HG03066 (cell line): ENCODE data around the gene ZSWIM7.
"Not testable (repeated sequence)": the region's sequence is repeated elsewhere in the genome, so short reads cannot be mapped to it uniquely, and the experiment has no call there.

Source experiments
- ATAC-seq: cut with Tn5 transposase; IDR thresholded peaks from one replicate; pipeline ENCODE4 v1.9.1; 2021; ENCODE audit warnings: low read depth; ENCODE audit not compliant: unreplicated experiment

The ZSWIM7 gene

GRCh38 chr17:15958484-15958854, 41.0 kb downstream of the ZSWIM7 start:
- ATAC-seq = no peak

GRCh38 chr17:15957608-15958307, 41.7 kb downstream of the ZSWIM7 start:
- no peak for ATAC-seq

- no peak for ATAC-seq
Measured at GRCh38 chr17:15957206-15957605, 42.3 kb downstream of the ZSWIM7 start.

- ATAC-seq = no peak
Measured at GRCh38 chr17:15955793-15956541, 43.5 kb downstream of the ZSWIM7 start.

- ATAC-seq = no peak
Measured at GRCh38 chr17:15954222-15954621, 45.3 kb downstream of the ZSWIM7 start.

GRCh38 chr17:15952916-15953790, 46.4 kb downstream of the ZSWIM7 start:
- ATAC-seq = no peak

- no peak for ATAC-seq
Measured at GRCh38 chr17:15952048-15952532, 47.4 kb downstream of the ZSWIM7 start.

- ATAC-seq = no peak
Measured at GRCh38 chr17:15951368-15952047, 48.0 kb downstream of the ZSWIM7 start.

GRCh38 chr17:15947976-15948752, 51.3 kb downstream of the ZSWIM7 start:
- no peak for ATAC-seq

- no peak for ATAC-seq
Measured at GRCh38 chr17:15947271-15947670, 52.2 kb downstream of the ZSWIM7 start.

- ATAC-seq = no peak
Measured at GRCh38 chr17:15946611-15947120, 52.8 kb downstream of the ZSWIM7 start.

- no peak for ATAC-seq
Measured at GRCh38 chr17:15945527-15946191, 53.8 kb downstream of the ZSWIM7 start.

- no peak for ATAC-seq
Measured at GRCh38 chr17:15944759-15945526, 54.6 kb downstream of the ZSWIM7 start, which contains the start of gene ADORA2B. ADORA2B (plus strand) TSS chr17:15945130; CDS start chr17:15945249, 119 bp downstream.

GRCh38 chr17:15943971-15944758, 55.3 kb downstream of the ZSWIM7 start:
- no peak for ATAC-seq

GRCh38 chr17:15942207-15942833, 57.2 kb downstream of the ZSWIM7 start:
- no peak for ATAC-seq

- ATAC-seq = no peak
Measured at GRCh38 chr17:15941781-15942180, 57.7 kb downstream of the ZSWIM7 start.

GRCh38 chr17:15936481-15936880, 63.0 kb downstream of the ZSWIM7 start:
- not testable (repeated sequence) for ATAC-seq
